Endothelial cell of umbilical vein (primary cell): ENCODE measurements around the gene PARP1. TPM values are rescaled to one million over a fixed set of nuclear protein-coding genes. Genes with fewer than 3 reads are reported as not detected.

Source experiments
- BruUV-seq: library from RNA; stranded (reverse); fragments of 400-500 nt; replicated peaks from 2 replicates; lab custom pipeline; 2021; lab: Mats Ljungman, UMichigan
- CTCF ChIA-PET: fragments of 300-600, 350-600 bp; sonication (Branson Sonifier 250); formaldehyde crosslinking; loops from one replicate; lab custom pipeline; 2021; ENCODE audit warnings: antibody characterized with exemption, inconsistent platforms; lab: Charles Lee
- POLR2A ChIA-PET: fragments of 300-600, 350-600 bp; sonication (Branson Sonifier 250); formaldehyde crosslinking; loops from one replicate; lab custom pipeline; 2021; ENCODE audit warnings: antibody characterized with exemption, inconsistent platforms; lab: Charles Lee
- DNase-seq: peaks from one replicate; pipeline ENCODE4 v3.0.0-alpha.2; 2011; ENCODE audit warnings: low read depth, low spot score
- FAIRE-seq: peaks from 2 replicates; lab custom pipeline; 2011; peaks lifted over from hg19 to GRCh38; lab: Jason Lieb, UNC
- H2AFZ ChIP-seq: 2 replicates; pipeline ENCODE4 v1.6.0; 2012; ENCODE audit warnings: low read depth, low read length, control low read depth, inconsistent platforms
- H3K27ac ChIP-seq: 2 replicates; pipeline ENCODE4 v1.5.1; 2011; ENCODE audit warnings: low read depth, mild to moderate bottlenecking, control low read depth, low read length, moderate library complexity; ENCODE audit not compliant: insufficient read depth
- H3K27me3 ChIP-seq, 2 experiments: 2 replicates each; pipeline versions ENCODE4 v1.6.0 to v1.6.1; 2011; ENCODE audit warnings: low read length in 2 of 2, mixed read lengths in 1 of 2; ENCODE audit not compliant: control insufficient read depth in 2 of 2, insufficient read depth in 2 of 2
- H3K36me3 ChIP-seq, 2 experiments: 2 replicates in 1 of 2; 3 replicates in 1 of 2; pipeline ENCODE4 v1.5.1; 2011; ENCODE audit warnings: low read length in 2 of 2, mild to moderate bottlenecking in 1 of 2, moderate library complexity in 1 of 2; ENCODE audit not compliant: control insufficient read depth in 2 of 2, insufficient read depth in 2 of 2; ENCODE audit errors: extremely low read depth in 1 of 2
- H3K4me1 ChIP-seq: 3 replicates; pipeline ENCODE4 v1.5.1; 2011; ENCODE audit warnings: mild to moderate bottlenecking, low read length; ENCODE audit not compliant: control insufficient read depth, insufficient read depth; ENCODE audit errors: extremely low read depth
- H3K4me2 ChIP-seq: 2 replicates; pipeline ENCODE4 v1.6.1; 2011; ENCODE audit warnings: low read length, control low read depth, mixed read lengths; ENCODE audit not compliant: insufficient read depth
- H3K4me3 ChIP-seq, 3 experiments: fragments of 200-600 bp in 1 of 3; sonication (generic), shearing (Covaris generic) in 1 of 3; replicated peaks in 1 of 3; 2 replicates each; pipeline ENCODE4 v1.5.1; 2011 to 2016; ENCODE audit warnings: control low read depth in 3 of 3, low read length in 3 of 3, mild to moderate bottlenecking in 2 of 3, inconsistent platforms in 1 of 3, low read depth in 1 of 3, moderate library complexity in 1 of 3; ENCODE audit not compliant: insufficient read depth in 1 of 3
- H3K79me2 ChIP-seq: 2 replicates; pipeline ENCODE4 v1.6.0; 2012; ENCODE audit warnings: low read length, inconsistent platforms; ENCODE audit not compliant: control insufficient read depth, insufficient read depth
- H3K9ac ChIP-seq: replicated peaks from 2 replicates; pipeline ENCODE3; 2011; ENCODE audit warnings: low read length, control low read depth; ENCODE audit not compliant: insufficient read depth; ENCODE audit errors: extremely low read depth
- H3K9me1 ChIP-seq: replicated peaks from 3 replicates; pipeline ENCODE4 v1.6.0; 2011; ENCODE audit warnings: mild to moderate bottlenecking, low read length; ENCODE audit not compliant: control insufficient read depth, insufficient read depth; ENCODE audit errors: extremely low read depth
- H3K9me3 ChIP-seq: replicated peaks from 2 replicates; pipeline ENCODE4 v1.5.1; 2012; ENCODE audit warnings: low read length, inconsistent platforms; ENCODE audit not compliant: control insufficient read depth, insufficient read depth
- H4K20me1 ChIP-seq: replicated peaks from 2 replicates; pipeline ENCODE3; 2011; ENCODE audit warnings: mild to moderate bottlenecking, low read length; ENCODE audit not compliant: control insufficient read depth, insufficient read depth; ENCODE audit errors: extremely low read depth
- EZH2 ChIP-seq: IDR thresholded peaks from 2 replicates; pipeline ENCODE4 v1.6.1; 2012; ENCODE audit warnings: borderline replicate concordance, low read depth, mild to moderate bottlenecking, moderate library complexity, low read length, inconsistent platforms; ENCODE audit not compliant: severe bottlenecking
- dilution Hi-C: fragments of 300-500 bp; cut with MboI; formaldehyde crosslinking; loops from one replicate; pipeline ENCODE4 v1.15.0; 2019; ENCODE audit warnings: low sequenced_read_pairs; ENCODE audit not compliant: extremely low pct_ligation_motif_present
- intact Hi-C: fragments of 100-400 bp; cut with micrococcal nuclease; formaldehyde crosslinking; loops from one replicate; pipeline ENCODE4 v1.10.0; 2022
- polyA plus RNA-seq, 4 experiments: library from polyadenylated mRNA; depleted of rRNA in 3 of 4; stranded (reverse) in 3 of 4; unstranded in 1 of 4; fragments of >200 nt; gene quantifications; 2 replicates each; pipeline versions ENCODE4 v1.2.1 to v1.2.3, GENCODE V29; 2011 to 2012; ENCODE audit warnings: missing spikeins in 1 of 4
- total RNA-seq: library from RNA; stranded (reverse); gene quantifications from 2 replicates; pipeline ENCODE4 v1.2.3, GENCODE V29; 2021

Gene PARP1
- total and polyA plus RNA-seq, 2 donors (not counting 3 experiments of a cell fraction or from before 2014, with no cell fraction given): 136 to 160 TPM

GRCh38 chr1:226371866-226372490, 35.9 kb downstream of the PARP1 start:
- H4K20me1 ChIP-seq: no peaks in the 10 kb centered on the region
- H3K9ac ChIP-seq: no peak overlapping the region
- no peak overlapping the region for H3K27ac ChIP-seq
- H3K79me2 ChIP-seq: no peaks in the 10 kb centered on the region
- no peaks in the 10 kb centered on the region for H3K9me3 ChIP-seq
- TF ChIP-seq EZH2: no peak
- ChIA-PET POLR2A (no interaction called here), CTCF (no interaction called here)
- no peak for FAIRE-seq
- H3K36me3 ChIP-seq: peaks cover 25 to 42% of the 10 kb centered on the region in 2 experiments
- H3K4me2 ChIP-seq: no peak overlapping the region
- no peak for DNase-seq
- H3K4me1 ChIP-seq: no peaks in the 10 kb centered on the region
- H2AFZ ChIP-seq: no peak overlapping the region
- H3K27me3 ChIP-seq: no peaks in the 10 kb centered on the region
- intact Hi-C loops (no loop called here), dilution Hi-C loops (no loop called here)
- no TSS peak for BruUV-seq
- no peaks in the 10 kb centered on the region for H3K9me1 ChIP-seq
- H3K4me3 ChIP-seq: no peak overlapping the region

DNA sequence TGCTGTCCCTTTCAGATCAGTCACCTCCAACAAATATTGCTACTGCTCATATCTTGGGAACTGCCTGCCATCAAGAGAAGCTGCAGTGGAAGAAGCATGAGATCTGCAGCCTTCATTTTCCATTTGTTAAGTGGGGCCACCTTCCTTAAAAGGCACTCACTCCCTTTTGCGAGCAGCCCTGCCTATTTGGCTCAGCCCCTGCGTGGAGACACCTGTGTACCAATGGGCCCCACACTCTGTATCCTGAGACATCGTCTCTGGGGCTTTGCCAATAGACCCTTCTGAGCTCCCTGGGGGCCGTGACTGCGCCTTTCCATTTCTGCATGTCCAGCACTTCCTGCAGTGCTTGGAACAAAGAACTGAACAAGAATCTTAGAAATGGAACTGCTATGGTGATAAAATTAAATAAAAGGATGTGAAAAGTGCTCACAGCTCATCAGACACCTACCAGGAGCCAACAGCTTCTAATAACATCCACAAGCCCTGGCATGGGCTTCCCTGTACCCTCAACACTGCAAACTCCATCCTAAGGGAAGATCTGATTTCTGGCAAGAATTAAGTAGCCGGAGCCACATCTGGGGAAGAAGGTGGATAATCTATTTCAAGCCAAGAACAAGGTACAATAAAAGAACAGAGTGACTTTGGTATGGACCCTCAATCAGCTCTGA, 36.7 kb downstream of the PARP1 start:
- no TSS peak for BruUV-seq
- Histone ChIP-seq H3K36me3 (peaks cover 19 to 37% of the 10 kb centered on the region in 2 experiments), H3K4me1 (peaks cover 1% of the 10 kb centered on the region), H3K4me2 (no peak overlapping the region), H3K79me2 (no peaks in the 10 kb centered on the region), H3K27me3 (no peaks in the 10 kb centered on the region), H3K27ac (no peak overlapping the region), H4K20me1 (no peaks in the 10 kb centered on the region), H3K9me3 (no peaks in the 10 kb centered on the region), H3K9me1 (no peaks in the 10 kb centered on the region), H2AFZ (no peak overlapping the region), H3K4me3 (no peak overlapping the region), H3K9ac (no peak overlapping the region)
- ChIA-PET CTCF (interaction anchor here (0.6 to 1.3 kb wide), 3 partner anchors 20 to 174 kb away, joined by 3 read pairs; partner anchors contain the start of gene PARP1), POLR2A (no interaction called here)
- no peak for TF ChIP-seq EZH2
- dilution Hi-C loops: no loop called here
- FAIRE-seq (no peak), DNase-seq (no peak)
- intact Hi-C loops: no loop called here
